ENCODE measurements around the gene ZNF484. TPM values are rescaled to one million over a fixed set of nuclear protein-coding genes. Genes with fewer than 3 reads are reported as not detected.

Gene ZNF484
- total RNA-seq, 1 experiment from 2014 or later, result 7.2 TPM

DNA sequence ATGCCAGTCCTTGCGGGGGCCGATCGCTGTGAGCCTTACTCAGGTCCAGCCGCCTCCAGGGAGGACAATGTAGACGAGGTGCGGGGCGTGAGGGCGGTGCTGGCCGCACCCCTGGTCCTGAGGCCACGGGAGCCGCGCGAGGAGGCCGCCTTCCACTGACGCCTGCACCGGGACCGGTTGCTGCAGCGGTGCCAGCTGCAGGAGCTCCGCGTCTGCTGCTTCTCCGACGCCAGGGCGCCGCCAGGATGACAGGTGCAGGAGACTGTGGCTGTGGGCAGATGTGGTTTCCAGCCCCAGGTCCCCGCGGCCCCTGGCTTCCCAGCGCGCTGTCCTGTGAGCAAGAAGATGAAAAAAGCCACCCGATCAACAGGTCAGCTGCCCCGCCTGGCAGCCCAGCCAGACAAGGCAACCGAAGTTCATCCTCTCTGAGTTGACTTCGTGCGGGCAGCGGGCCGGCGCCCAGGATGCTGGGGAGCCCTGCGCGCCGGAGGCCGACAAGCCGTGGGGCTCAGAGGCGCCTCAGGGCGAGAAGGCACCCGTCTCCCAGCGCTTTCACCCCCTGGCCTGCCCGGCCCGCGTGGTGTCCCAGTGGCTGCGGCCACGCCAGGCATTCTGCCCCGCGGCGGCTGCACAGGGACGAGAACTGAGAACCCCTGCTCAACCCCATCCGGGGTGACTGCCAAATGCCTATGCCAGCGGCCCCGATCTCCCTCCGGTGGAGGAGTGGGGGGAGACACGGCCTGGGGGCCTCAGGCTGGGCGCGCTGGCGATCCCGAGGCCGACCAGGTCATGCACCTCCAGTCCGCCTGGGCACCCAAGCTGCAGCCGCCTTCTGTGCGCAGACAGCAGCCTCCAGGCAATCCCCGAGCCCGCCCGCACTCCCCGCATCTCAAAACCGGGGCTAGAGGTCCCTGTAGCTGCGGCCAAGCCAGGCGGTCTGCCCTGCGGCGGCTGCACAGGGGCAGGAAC, 69.8 kb downstream of the ZNF484 start:
- RAD21 ChIA-PET (ENCODE audit: low non-redundant PET in 1 of 2, low total read pairs in 2 of 2, uncharacterized antibody in 2 of 2, unreplicated experiment in 2 of 2), result interaction anchor here in 1 of 2 experiments (1.3 kb wide), 1 partner anchor 17 kb away, joined by 3 read pairs; no protein-coding TSS in a partner anchor
- no peak for DNase-seq (ENCODE audit: low read depth, low spot score)

More for the DNA sequence above, 69.8 kb downstream of the ZNF484 start:
- ATAC-seq, result no peak
- Histone ChIP-seq H3K4me1 (ENCODE audit: control insufficient read depth in 1 of 2, insufficient read depth in 2 of 2, low read length in 2 of 2) (peaks cover 3 to 14% of the 10 kb centered on the region in 2 experiments; a peak in 3 of 4 replicates), H3K79me2 (ENCODE audit: insufficient read depth, low read length) (peaks cover 27% of the 10 kb centered on the region), H3K27me3 (ENCODE audit: insufficient read depth, low read length) (no peaks in the 10 kb centered on the region), H3K9me3 (ENCODE audit: control insufficient read depth in 1 of 2, insufficient read depth in 1 of 2, low read depth in 1 of 2, low read length in 2 of 2) (no peaks in the 10 kb centered on the region), H3K9ac (ENCODE audit: low read length) (peak overlapping the region; percentile 95), H3K27ac (ENCODE audit: low read depth, low read length) (peak overlapping the region; percentile 93), H3K4me2 (ENCODE audit: low read length) (peak overlapping the region; percentile 93), H4K20me1 (ENCODE audit: insufficient read depth) (0 out of 2 replicates have a peak, but pooled peaks cover 3% of the 10 kb centered on the region), H3K9me2 (ENCODE audit: insufficient read depth) (no peaks in the 10 kb centered on the region), H3K36me3 (ENCODE audit: control insufficient read depth in 1 of 2, insufficient read depth in 2 of 2, low read length in 2 of 2) (peaks cover 0 to under 1% of the 10 kb centered on the region in 2 experiments; a peak in 1 of 4 replicates), H2AFZ (ENCODE audit: low read depth, low read length, poor library complexity, severe bottlenecking) (no peak overlapping the region), H3K4me3 (replicated peaks in 1 of 2; ENCODE audit: low read depth in 1 of 2, low read length in 2 of 2) (peak overlapping the region; percentile 81 to 90)
- ChIA-PET POLR2A (interaction anchor here (1.0 to 1.5 kb wide), 3 partner anchors 8 to 137 kb away, joined by 3 to 6 read pairs (median 4); no protein-coding TSS in a partner anchor), CTCF (interaction anchor here (0.8 to 2.3 kb wide), 3 partner anchors 17 to 668 kb away, joined by 3 to 9 read pairs (median 4); no protein-coding TSS in a partner anchor)
- intact Hi-C loops (cut with micrococcal nuclease), result no loop called here
- TF ChIP-seq TCF7L2 (IDR thresholded peaks at IDR 0.05; ENCODE audit: borderline replicate concordance, extremely low read depth, insufficient read depth, insufficient read length), result no peak
- TF ChIP-seq MAX (IDR thresholded peaks at IDR 0.05), result no peak
- no peak for TF ChIP-seq SRF (IDR thresholded peaks at IDR 0.05; ENCODE audit: low read depth)
- TF ChIP-seq RAD21 (IDR thresholded peaks at IDR 0.05; ENCODE audit: low read depth), result no peak
- no peak for TF ChIP-seq EZH2phosphoT487 (IDR thresholded peaks at IDR 0.05; ENCODE audit: borderline replicate concordance)
- TF ChIP-seq EGR1 (IDR thresholded peaks at IDR 0.05; ENCODE audit: low read depth), result no peak
- TF ChIP-seq, protein P1, sequence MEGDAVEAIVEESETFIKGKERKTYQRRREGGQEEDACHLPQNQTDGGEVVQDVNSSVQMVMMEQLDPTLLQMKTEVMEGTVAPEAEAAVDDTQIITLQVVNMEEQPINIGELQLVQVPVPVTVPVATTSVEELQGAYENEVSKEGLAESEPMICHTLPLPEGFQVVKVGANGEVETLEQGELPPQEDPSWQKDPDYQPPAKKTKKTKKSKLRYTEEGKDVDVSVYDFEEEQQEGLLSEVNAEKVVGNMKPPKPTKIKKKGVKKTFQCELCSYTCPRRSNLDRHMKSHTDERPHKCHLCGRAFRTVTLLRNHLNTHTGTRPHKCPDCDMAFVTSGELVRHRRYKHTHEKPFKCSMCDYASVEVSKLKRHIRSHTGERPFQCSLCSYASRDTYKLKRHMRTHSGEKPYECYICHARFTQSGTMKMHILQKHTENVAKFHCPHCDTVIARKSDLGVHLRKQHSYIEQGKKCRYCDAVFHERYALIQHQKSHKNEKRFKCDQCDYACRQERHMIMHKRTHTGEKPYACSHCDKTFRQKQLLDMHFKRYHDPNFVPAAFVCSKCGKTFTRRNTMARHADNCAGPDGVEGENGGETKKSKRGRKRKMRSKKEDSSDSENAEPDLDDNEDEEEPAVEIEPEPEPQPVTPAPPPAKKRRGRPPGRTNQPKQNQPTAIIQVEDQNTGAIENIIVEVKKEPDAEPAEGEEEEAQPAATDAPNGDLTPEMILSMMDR (IDR thresholded peaks at IDR 0.05 in 2 of 3, conservative IDR thresholded peaks at IDR 0.05 in 1 of 3; ENCODE audit: borderline replicate concordance in 1 of 3, insufficient read depth in 1 of 3, low read depth in 2 of 3, low read length in 2 of 3), result no peak
- BruUV-seq (replicated peaks), result no TSS peak
